HS-5 (cell line): ENCODE results near the gene ACTR6.

Experiments
- DNase-seq: peaks from one replicate; pipeline ENCODE4 v3.0.0-alpha.2; 2012; ENCODE audit warnings: low read depth

ACTR6 gene

DNA sequence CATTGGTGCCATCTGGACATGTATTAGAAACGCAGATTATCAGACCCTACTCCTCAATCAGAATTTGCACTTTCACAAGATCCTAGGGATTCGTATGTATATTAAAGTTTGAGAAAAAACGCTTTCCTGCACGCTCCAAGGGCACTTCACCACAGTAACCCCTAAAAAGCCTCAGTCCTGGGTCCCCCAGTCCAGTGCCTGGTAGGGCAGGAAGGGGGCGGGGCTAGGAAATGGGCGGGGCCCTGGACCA is 65.9 kb downstream of the ACTR6 start:
- no peak for DNase-seq

DNA sequence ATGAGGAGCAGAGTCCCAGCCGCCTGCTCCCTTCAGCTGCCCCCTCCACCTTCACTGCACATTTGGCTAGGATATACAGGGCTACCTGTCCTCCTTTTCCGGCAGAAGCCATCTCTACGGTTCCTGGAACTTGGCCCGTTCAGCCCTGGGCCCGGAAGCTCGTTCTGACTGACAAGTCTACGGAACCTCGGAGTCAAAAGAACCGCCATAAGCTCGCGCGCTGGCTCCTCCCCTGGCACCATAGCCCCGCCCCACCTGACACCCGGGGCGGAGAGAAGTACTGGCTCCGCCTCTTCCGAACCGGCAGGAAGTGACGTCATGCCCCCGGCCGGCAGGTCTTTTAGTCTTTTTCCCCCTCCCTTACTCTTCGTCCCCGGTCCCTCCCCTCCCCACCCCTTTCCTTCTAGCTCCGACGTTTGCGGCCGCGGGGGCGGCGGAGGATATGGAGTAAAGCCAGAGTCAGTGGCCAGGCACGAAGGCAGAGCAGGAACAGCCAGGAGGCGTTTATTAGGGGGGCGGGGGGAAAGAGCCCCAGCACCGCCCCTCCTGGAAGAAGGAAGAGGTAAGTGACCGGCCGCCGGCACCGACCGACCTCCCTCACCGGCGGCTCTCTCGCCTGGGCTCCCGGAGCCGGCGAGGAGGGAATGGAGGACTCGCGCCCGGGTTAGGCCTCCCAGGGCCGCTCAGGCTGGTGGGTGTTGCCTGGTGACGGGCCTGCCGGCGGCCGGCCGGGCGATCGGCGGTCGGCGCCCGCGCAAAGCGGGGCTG is 66.4 kb downstream of the ACTR6 start, which contains the start of the genes DEPDC4 and SCYL2:
Gene DEPDC4, minus strand, starts transcription at position 245 of the 768 bp plus-strand sequence. Its CDS starts 3 bp downstream, at position 242.
Gene SCYL2, plus strand, starts transcription at position 343 of the 768 bp plus-strand sequence. CDS start 15,794 bp downstream, outside the sequence.
- peak; percentile 92 for DNase-seq

DNA sequence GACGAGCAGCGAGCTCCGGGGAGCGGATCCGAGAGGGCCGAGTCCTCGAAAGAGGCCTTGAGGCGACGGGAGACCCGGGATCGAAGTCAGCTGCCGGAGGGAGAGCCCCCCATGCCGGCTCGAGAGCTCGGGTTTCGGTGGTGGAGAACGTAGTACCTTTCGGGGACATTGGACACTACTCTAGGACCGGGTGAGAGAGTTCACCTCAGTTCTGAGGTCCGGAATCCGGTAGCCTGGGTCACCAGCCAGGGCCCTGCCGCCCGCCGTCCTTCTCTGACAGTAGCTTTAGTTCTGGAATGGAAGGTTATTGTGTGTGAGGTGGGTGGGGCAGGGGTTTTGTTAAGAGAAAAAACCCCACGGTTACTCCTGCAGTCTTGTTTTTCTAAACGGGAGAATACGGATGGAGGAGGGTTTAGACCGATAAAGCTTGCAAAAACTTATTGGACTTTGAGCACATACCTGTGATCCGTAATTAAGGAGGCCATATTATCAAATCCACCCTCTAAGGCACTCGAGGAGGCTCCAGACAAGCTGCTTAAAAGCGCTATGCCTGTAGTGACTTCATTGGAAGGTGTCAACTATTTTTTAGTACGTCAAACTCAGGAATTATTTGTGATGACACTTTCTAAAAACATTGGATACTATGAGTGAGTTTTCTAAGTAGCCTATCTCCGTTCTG is 67.1 kb downstream of the ACTR6 start:
- DNase-seq = peak; percentile 13

DNA sequence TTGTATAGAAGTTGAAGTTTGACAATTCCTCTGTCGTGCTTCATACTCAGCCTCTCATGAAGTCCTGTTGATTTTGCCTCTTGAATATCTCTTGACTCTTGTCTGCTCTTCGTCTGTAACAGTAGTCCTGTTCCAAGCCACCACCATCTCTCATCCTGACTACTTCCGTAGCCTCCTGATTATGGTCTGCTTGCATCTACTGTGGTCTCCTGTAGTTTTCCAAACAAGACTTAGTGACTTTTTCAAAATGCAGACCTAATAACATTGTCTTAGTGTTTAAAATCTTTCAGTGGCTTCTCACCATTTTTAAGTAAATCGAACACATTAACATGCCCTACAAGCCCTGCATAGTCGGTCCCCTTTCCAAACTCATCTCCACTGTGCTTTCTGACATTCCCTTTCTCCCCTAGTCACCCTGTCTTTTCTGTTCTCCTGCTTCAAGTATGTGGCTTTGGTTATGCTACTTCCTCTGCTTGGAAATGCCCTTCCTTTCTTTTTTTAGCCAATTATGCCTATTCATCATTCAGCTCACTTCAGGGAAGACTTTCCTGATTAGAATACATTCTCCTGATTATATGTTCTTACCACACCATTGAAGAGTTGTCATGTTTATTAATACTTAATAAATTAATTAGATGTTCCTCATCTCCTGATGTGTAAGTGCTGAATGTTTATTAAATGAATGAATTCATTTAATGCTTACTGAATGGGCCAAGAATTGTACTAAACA is 68.4 kb downstream of the ACTR6 start:
- DNase-seq = no peak

DNA sequence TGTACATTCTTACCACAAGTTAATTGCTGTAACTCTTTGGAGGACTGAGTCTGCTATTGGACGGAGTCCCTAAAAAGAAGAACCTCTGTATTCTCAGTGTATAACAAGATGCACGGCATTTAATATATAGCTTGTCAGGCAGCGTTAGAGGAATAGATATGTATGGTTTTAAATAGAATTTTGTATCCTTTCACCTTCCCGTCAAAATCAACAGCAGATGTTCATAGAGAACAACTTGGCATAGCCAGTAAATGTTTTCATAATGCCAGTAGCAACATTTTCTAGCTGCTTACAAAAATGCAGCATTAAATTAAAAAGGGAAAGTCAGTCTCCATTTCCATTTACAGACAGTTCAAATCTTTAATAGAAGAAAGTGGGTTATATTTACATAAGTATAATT is 73.2 kb downstream of the ACTR6 start:
- DNase-seq = no peak
